NCI-H460 (cell line): ENCODE measurements around the gene PSG5. TPM values are rescaled to one million over a fixed set of nuclear protein-coding genes. Genes with fewer than 3 reads are reported as not detected.
"Not testable (repeated sequence)": the region's sequence is repeated elsewhere in the genome, so short reads cannot be mapped to it uniquely, and the experiment has no call there.

Experiments used
- DNase-seq: peaks from one replicate; pipeline ENCODE4 v3.0.0-alpha.2; 2016; ENCODE audit warnings: low read depth; ENCODE audit errors: extremely low read depth
- total RNA-seq: library from RNA; depleted of rRNA; stranded (reverse); fragments of >200 nt; shearing (Covaris generic); gene quantifications from 2 replicates; pipeline ENCODE4 v1.2.3, GENCODE V29; 2014

The PSG5 gene
- total RNA-seq, 1 experiment from 2014 or later, result not detected

- DNase-seq, result not testable (repeated sequence)
These were observed 6.2 kb upstream of the PSG5 start for GRCh38 chr19:43192381-43193155.

GRCh38 chr19:43188092-43188491 is 1.8 kb upstream of the PSG5 start:
- DNase-seq, result not testable (repeated sequence)

- not testable (repeated sequence) for DNase-seq
These were observed 4.2 kb downstream of the PSG5 start for GRCh38 chr19:43181869-43182771.

GRCh38 chr19:43179569-43180147 is 6.7 kb downstream of the PSG5 start:
- not testable (repeated sequence) for DNase-seq

GRCh38 chr19:43178577-43178976 is 7.8 kb downstream of the PSG5 start:
- DNase-seq, result not testable (repeated sequence)

GRCh38 chr19:43165906-43166305 is 20.4 kb downstream of the PSG5 start:
- not testable (repeated sequence) for DNase-seq

- not testable (repeated sequence) for DNase-seq
These were observed 23.2 kb downstream of the PSG5 start for GRCh38 chr19:43163135-43163534.

- DNase-seq, result not testable (repeated sequence)
These were observed 24.1 kb downstream of the PSG5 start for GRCh38 chr19:43162261-43162660.

GRCh38 chr19:43152214-43152613 is 34.1 kb downstream of the PSG5 start:
- DNase-seq, result no peak

GRCh38 chr19:43149788-43150187 is 36.5 kb downstream of the PSG5 start:
- DNase-seq, result not testable (repeated sequence)

- no peak for DNase-seq
These were observed 38.1 kb downstream of the PSG5 start for GRCh38 chr19:43148233-43148632.

- not testable (repeated sequence) for DNase-seq
These were observed 44.6 kb downstream of the PSG5 start for GRCh38 chr19:43141763-43142162.

GRCh38 chr19:43132696-43133095 is 53.6 kb downstream of the PSG5 start:
- no peak for DNase-seq

- not testable (repeated sequence) for DNase-seq
These were observed 55.0 kb downstream of the PSG5 start for GRCh38 chr19:43131281-43131842.

GRCh38 chr19:43129197-43129596 is 57.1 kb downstream of the PSG5 start:
- DNase-seq, result not testable (repeated sequence)

GRCh38 chr19:43127336-43127735 is 59.0 kb downstream of the PSG5 start:
- not testable (repeated sequence) for DNase-seq

- DNase-seq, result no peak
These were observed 59.6 kb downstream of the PSG5 start for GRCh38 chr19:43126720-43127119.

- DNase-seq, result no peak
These were observed 62.0 kb downstream of the PSG5 start for GRCh38 chr19:43124360-43124759.

- DNase-seq, result not testable (repeated sequence)
These were observed 65.8 kb downstream of the PSG5 start for GRCh38 chr19:43120433-43121026.

- DNase-seq, result not testable (repeated sequence)
These were observed 66.8 kb downstream of the PSG5 start for GRCh38 chr19:43119526-43119925.
